ENCODE results near the gene MVB12B. TPM values are rescaled to one million over a fixed set of nuclear protein-coding genes. Genes with fewer than 3 reads are reported as not detected.

Gene MVB12B
- total RNA-seq, 2 donors from 2014 or later, result 10.4 to 13.9 TPM

GRCh38 chr9:126462617-126463016 is 136.0 kb downstream of the MVB12B start:
- Mint-ChIP-seq H3K4me1 (peaks cover 12% of the 10 kb centered on the region), H3K36me3 (ENCODE audit: low read depth) (no peaks in the 10 kb centered on the region), H3K27me3 (no peaks in the 10 kb centered on the region), H3K27ac (peak overlapping the region; percentile 32), H3K4me3 (no peak overlapping the region)
- DNase-seq (no peak), ATAC-seq (no peak)
- no peaks in the 10 kb centered on the region for H3K9me3 ChIP-seq (ENCODE audit: control insufficient read depth, low read length, poor library complexity, severe bottlenecking)

GRCh38 chr9:126463426-126463825 is 136.8 kb downstream of the MVB12B start:
- Mint-ChIP-seq H3K27me3 (no peaks in the 10 kb centered on the region), H3K4me1 (peaks cover 19% of the 10 kb centered on the region), H3K4me3 (no peak overlapping the region), H3K36me3 (ENCODE audit: low read depth) (peaks cover 2% of the 10 kb centered on the region), H3K27ac (peak overlapping the region; percentile 32)
- ATAC-seq (no peak), DNase-seq (no peak)
- no peaks in the 10 kb centered on the region for H3K9me3 ChIP-seq (ENCODE audit: control insufficient read depth, low read length, poor library complexity, severe bottlenecking)

GRCh38 chr9:126464694-126465441 is 138.2 kb downstream of the MVB12B start:
- Mint-ChIP-seq H3K4me1 (peaks cover 31% of the 10 kb centered on the region), H3K27me3 (no peaks in the 10 kb centered on the region)

GRCh38 chr9:126465977-126466376 is 139.3 kb downstream of the MVB12B start:
- peaks cover 5% of the 10 kb centered on the region for H3K36me3 Mint-ChIP-seq (ENCODE audit: low read depth)
- no peaks in the 10 kb centered on the region for H3K27me3 Mint-ChIP-seq
- no peak overlapping the region for H3K4me3 Mint-ChIP-seq
- H3K4me1 Mint-ChIP-seq, result peaks cover 39% of the 10 kb centered on the region
- DNase-seq, result no peak
- no peak for ATAC-seq
- no peaks in the 10 kb centered on the region for H3K9me3 ChIP-seq (ENCODE audit: control insufficient read depth, low read length, poor library complexity, severe bottlenecking)
- no peak overlapping the region for H3K27ac Mint-ChIP-seq

More at GRCh38 chr9:126464694-126465441, 138.2 kb downstream of the MVB12B start:
- Mint-ChIP-seq H3K36me3 (ENCODE audit: low read depth) (peaks cover 5% of the 10 kb centered on the region), H3K27ac (no peak overlapping the region), H3K4me3 (no peak overlapping the region)
- ATAC-seq (no peak), DNase-seq (no peak)
- H3K9me3 ChIP-seq (ENCODE audit: control insufficient read depth, low read length, poor library complexity, severe bottlenecking), result no peaks in the 10 kb centered on the region

GRCh38 chr9:126468141-126468825 is 141.7 kb downstream of the MVB12B start:
- peaks cover 61% of the 10 kb centered on the region for H3K4me1 Mint-ChIP-seq
- no peak for DNase-seq
- H3K27me3 Mint-ChIP-seq, result no peaks in the 10 kb centered on the region
- ATAC-seq, result no peak
- H3K4me3 Mint-ChIP-seq, result no peak overlapping the region
- peaks cover 5% of the 10 kb centered on the region for H3K36me3 Mint-ChIP-seq (ENCODE audit: low read depth)
- H3K27ac Mint-ChIP-seq, result peak overlapping the region; percentile 99
- H3K9me3 ChIP-seq (ENCODE audit: control insufficient read depth, low read length, poor library complexity, severe bottlenecking), result no peaks in the 10 kb centered on the region

- H3K9me3 ChIP-seq (ENCODE audit: control insufficient read depth, low read length, poor library complexity, severe bottlenecking), result no peaks in the 10 kb centered on the region
- Mint-ChIP-seq H3K36me3 (ENCODE audit: low read depth) (peaks cover 8% of the 10 kb centered on the region), H3K4me1 (peaks cover 74% of the 10 kb centered on the region), H3K27ac (peak overlapping the region; percentile 99), H3K27me3 (no peaks in the 10 kb centered on the region), H3K4me3 (peak overlapping the region; percentile 72)
- ATAC-seq (peak; percentile 57), DNase-seq (no peak)
Measured at GRCh38 chr9:126470241-126470993, 143.8 kb downstream of the MVB12B start.

GRCh38 chr9:126471084-126471624 is 144.5 kb downstream of the MVB12B start:
- no peaks in the 10 kb centered on the region for H3K9me3 ChIP-seq (ENCODE audit: control insufficient read depth, low read length, poor library complexity, severe bottlenecking)
- Mint-ChIP-seq H3K36me3 (ENCODE audit: low read depth) (peaks cover 8% of the 10 kb centered on the region), H3K27ac (peak overlapping the region; percentile 99), H3K27me3 (no peaks in the 10 kb centered on the region), H3K4me3 (peak overlapping the region; percentile 72), H3K4me1 (peaks cover 76% of the 10 kb centered on the region)
- DNase-seq, result peak; percentile 45 to 68 (median 63)
- peak; percentile 90 for ATAC-seq

GRCh38 chr9:126472198-126472947 is 145.7 kb downstream of the MVB12B start:
- Mint-ChIP-seq H3K4me3 (peak overlapping the region; percentile 72), H3K27me3 (no peaks in the 10 kb centered on the region), H3K27ac (peak overlapping the region; percentile 99), H3K4me1 (peaks cover 78% of the 10 kb centered on the region), H3K36me3 (ENCODE audit: low read depth) (peaks cover 8% of the 10 kb centered on the region)
- H3K9me3 ChIP-seq (ENCODE audit: control insufficient read depth, low read length, poor library complexity, severe bottlenecking), result no peaks in the 10 kb centered on the region
- DNase-seq (no peak), ATAC-seq (no peak)

GRCh38 chr9:126472948-126473298 is 146.3 kb downstream of the MVB12B start:
- Mint-ChIP-seq H3K4me1 (peaks cover 73% of the 10 kb centered on the region), H3K36me3 (ENCODE audit: low read depth) (peaks cover 8% of the 10 kb centered on the region), H3K27ac (peak overlapping the region; percentile 99), H3K27me3 (no peaks in the 10 kb centered on the region), H3K4me3 (peak overlapping the region; percentile 41)
- DNase-seq, result no peak
- ATAC-seq, result no peak
- no peaks in the 10 kb centered on the region for H3K9me3 ChIP-seq (ENCODE audit: control insufficient read depth, low read length, poor library complexity, severe bottlenecking)

- H3K9me3 ChIP-seq (ENCODE audit: control insufficient read depth, low read length, poor library complexity, severe bottlenecking), result no peaks in the 10 kb centered on the region
- Mint-ChIP-seq H3K4me1 (peaks cover 67% of the 10 kb centered on the region), H3K27me3 (no peaks in the 10 kb centered on the region), H3K36me3 (ENCODE audit: low read depth) (peaks cover 4% of the 10 kb centered on the region), H3K4me3 (no peak overlapping the region), H3K27ac (peak overlapping the region; percentile 99)
- DNase-seq, result no peak
- ATAC-seq, result no peak
Measured at GRCh38 chr9:126474206-126474765, 147.7 kb downstream of the MVB12B start.

GRCh38 chr9:126474786-126475485 is 148.3 kb downstream of the MVB12B start:
- Mint-ChIP-seq H3K36me3 (ENCODE audit: low read depth) (peaks cover 6% of the 10 kb centered on the region), H3K4me1 (peaks cover 67% of the 10 kb centered on the region)
- no peak for ATAC-seq

More at GRCh38 chr9:126474786-126475485, 148.3 kb downstream of the MVB12B start:
- DNase-seq, result no peak
- Mint-ChIP-seq H3K4me3 (peak overlapping the region; percentile 2), H3K27me3 (no peaks in the 10 kb centered on the region), H3K27ac (peak overlapping the region; percentile 68)
- no peaks in the 10 kb centered on the region for H3K9me3 ChIP-seq (ENCODE audit: control insufficient read depth, low read length, poor library complexity, severe bottlenecking)

All from T-helper 17 cell (primary cell).